HG02588 (cell line): ENCODE results near the gene EDRF1.
"Not testable (repeated sequence)": the region's sequence is repeated elsewhere in the genome, so short reads cannot be mapped to it uniquely, and the experiment has no call there.

Source experiments
- ATAC-seq: cut with Tn5 transposase; IDR thresholded peaks from one replicate; pipeline ENCODE4 v1.9.1; 2021; ENCODE audit warnings: mild to moderate bottlenecking, moderate library complexity; ENCODE audit not compliant: unreplicated experiment

EDRF1 gene

GRCh38 chr10:125707541-125708468, 11.7 kb upstream of the EDRF1 start:
- ATAC-seq = peak; percentile 79

GRCh38 chr10:125708971-125709503, 10.5 kb upstream of the EDRF1 start:
- no peak for ATAC-seq

GRCh38 chr10:125709553-125710474, 9.7 kb upstream of the EDRF1 start:
- no peak for ATAC-seq

GRCh38 chr10:125711110-125711750, 8.3 kb upstream of the EDRF1 start:
- no peak for ATAC-seq

GRCh38 chr10:125714728-125715127, 4.8 kb upstream of the EDRF1 start:
- not testable (repeated sequence) for ATAC-seq

GRCh38 chr10:125720002-125720382, 483 bp downstream of the EDRF1 start:
- ATAC-seq = no peak

GRCh38 chr10:125721035-125721434, 1.5 kb downstream of the EDRF1 start:
- peak; percentile 44 for ATAC-seq

GRCh38 chr10:125722811-125723210, 3.3 kb downstream of the EDRF1 start:
- ATAC-seq = no peak

GRCh38 chr10:125726914-125727313, 7.4 kb downstream of the EDRF1 start:
- no peak for ATAC-seq

GRCh38 chr10:125727436-125727835, 7.9 kb downstream of the EDRF1 start:
- ATAC-seq = no peak

GRCh38 chr10:125734148-125734547, 14.6 kb downstream of the EDRF1 start:
- no peak for ATAC-seq

GRCh38 chr10:125734823-125735222, 15.3 kb downstream of the EDRF1 start:
- no peak for ATAC-seq

- ATAC-seq = no peak
Observed at GRCh38 chr10:125738206-125738605, 18.7 kb downstream of the EDRF1 start.

GRCh38 chr10:125739994-125740679, 20.6 kb downstream of the EDRF1 start:
- ATAC-seq = no peak

GRCh38 chr10:125742465-125742864, 23.0 kb downstream of the EDRF1 start:
- ATAC-seq = no peak

- no peak for ATAC-seq
Observed at GRCh38 chr10:125744909-125745308, 25.4 kb downstream of the EDRF1 start.

- ATAC-seq = no peak
Observed at GRCh38 chr10:125747417-125747816, 27.9 kb downstream of the EDRF1 start.

- ATAC-seq = no peak
Observed at GRCh38 chr10:125756196-125756595, 36.7 kb downstream of the EDRF1 start.

GRCh38 chr10:125756853-125757487, 37.5 kb downstream of the EDRF1 start:
- no peak for ATAC-seq

GRCh38 chr10:125757742-125758141, 38.2 kb downstream of the EDRF1 start:
- ATAC-seq = no peak
